Measurements from ENCODE around the gene DBH.

GRCh38 chr9:133633681-133634080 is 2.5 kb upstream of the DBH start:
- TF ChIP-seq EZH2 (IDR thresholded peaks at IDR 0.05; ENCODE audit: borderline replicate concordance, low read depth, low read length, poor library complexity, severe bottlenecking), result no peak
- no peak for TF ChIP-seq CTCF (conservative IDR thresholded peaks at IDR 0.05; ENCODE audit: low read depth, low read length)
